Duodenal mucosa (tissue), 2 donors: Measurements from ENCODE around the gene ABCG5.

Source experiments
- H3K27ac ChIP-seq: one replicate; pipeline ENCODE4 v1.7.0; 2013; ENCODE audit warnings: low read depth, low read length
- H3K27me3 ChIP-seq, 2 donors: one replicate each; pipeline ENCODE4 v1.7.0; 2013; ENCODE audit warnings: low read length in 2 of 2, control low read depth in 1 of 2; ENCODE audit not compliant: insufficient read depth in 2 of 2, control insufficient read depth in 1 of 2
- H3K36me3 ChIP-seq, 2 donors: one replicate each; pipeline ENCODE4 v1.7.0; 2013; ENCODE audit warnings: low read length in 2 of 2, control low read depth in 1 of 2; ENCODE audit not compliant: insufficient read depth in 2 of 2, control insufficient read depth in 1 of 2
- H3K4me1 ChIP-seq, 2 donors: one replicate each; pipeline ENCODE4 v1.7.0; 2013; ENCODE audit warnings: low read length in 2 of 2, control low read depth in 1 of 2; ENCODE audit not compliant: insufficient read depth in 2 of 2, control insufficient read depth in 1 of 2
- H3K4me3 ChIP-seq, 2 donors: one replicate each; pipeline ENCODE4 v1.7.0; 2013; ENCODE audit warnings: low read length in 2 of 2, low read depth in 1 of 2
- H3K9ac ChIP-seq, 2 donors: one replicate each; pipeline ENCODE4 v1.7.0; 2013; ENCODE audit warnings: low read length in 2 of 2, low read depth in 1 of 2
- H3K9me3 ChIP-seq, 2 donors: one replicate each; pipeline ENCODE4 v1.7.0; 2013; ENCODE audit warnings: low read length in 2 of 2, control low read depth in 1 of 2; ENCODE audit not compliant: control insufficient read depth in 1 of 2

The ABCG5 gene

GRCh38 chr2:43838560-43839267 lies at the start of gene ABCG5, which contains the start of gene ABCG8:
ABCG5 (minus strand) TSS chr2:43838839; CDS start chr2:43838679, 160 bp downstream.
ABCG8 (plus strand) TSS chr2:43838971; CDS start chr2:43839054, 83 bp downstream.
- Histone ChIP-seq H3K27me3 (no peaks in the 10 kb centered on the region), H3K27ac (no peak within 1 kb of the TSS), H3K9me3 (no peaks in the 10 kb centered on the region), H3K36me3 (no peaks in the 10 kb centered on the region), H3K9ac (peak within 1 kb of the TSS in 1 of 2 donors; percentile 39), H3K4me1 (no peaks in the 10 kb centered on the region), H3K4me3 (peak within 1 kb of the TSS; percentile 40 to 54)

DNA sequence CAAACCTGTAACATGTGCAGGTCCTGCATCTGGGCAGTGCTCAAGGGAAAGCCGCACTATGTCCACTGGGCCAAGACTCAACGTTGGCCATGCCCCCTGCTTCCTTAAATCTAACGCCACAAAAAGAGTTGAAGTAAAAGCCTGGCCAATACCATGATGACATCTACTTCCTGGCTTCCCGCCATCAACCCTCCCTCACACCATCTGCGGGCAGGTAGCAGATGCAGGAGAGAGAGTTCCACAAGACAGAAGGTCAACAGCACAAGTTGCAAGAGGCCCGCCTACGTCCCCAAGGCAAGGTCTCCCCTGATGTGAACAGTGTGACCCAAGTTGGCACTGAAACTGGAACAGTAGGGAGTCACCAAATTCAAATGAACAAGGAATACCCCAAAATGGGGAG lies 48.5 kb upstream of the ABCG5 start:
- no peaks in the 10 kb centered on the region for H3K9me3 ChIP-seq
- no peak overlapping the region for H3K27ac ChIP-seq
- H3K9ac ChIP-seq: no peak overlapping the region
- no peaks in the 10 kb centered on the region for H3K4me1 ChIP-seq
- no peaks in the 10 kb centered on the region for H3K27me3 ChIP-seq
- no peak overlapping the region for H3K4me3 ChIP-seq
- H3K36me3 ChIP-seq: peaks cover 21 to 52% of the 10 kb centered on the region in 2 donors

DNA sequence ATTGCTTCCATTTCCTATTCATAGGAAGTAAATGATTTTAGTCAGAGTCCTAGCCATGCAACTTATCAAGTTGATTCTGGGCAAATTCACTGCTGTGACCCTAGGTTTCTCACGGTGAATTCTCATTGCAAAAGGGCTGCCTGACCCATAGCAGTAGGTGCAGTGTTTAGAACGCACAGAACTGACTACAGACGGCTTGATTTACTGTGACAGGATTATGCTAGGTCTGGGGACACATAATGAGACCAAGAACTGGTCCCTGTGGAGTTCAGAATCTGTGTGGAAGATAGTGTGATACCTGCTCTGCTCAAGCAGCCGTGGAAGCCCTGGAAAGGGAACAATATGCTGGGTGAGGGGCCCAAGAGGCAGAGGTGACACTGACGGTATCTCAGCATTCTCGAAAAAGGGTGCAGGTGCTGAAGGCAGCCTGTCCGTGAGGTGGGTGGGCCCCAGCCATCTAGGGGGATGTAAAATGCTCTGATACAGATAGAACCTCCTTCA lies 46.5 kb upstream of the ABCG5 start:
- H3K27ac ChIP-seq: no peak overlapping the region
- H3K4me3 ChIP-seq: no peak overlapping the region
- peaks cover 15 to 39% of the 10 kb centered on the region in 2 donors for H3K36me3 ChIP-seq
- H3K4me1 ChIP-seq: peaks cover 0 to 8% of the 10 kb centered on the region in 2 donors
- H3K27me3 ChIP-seq: no peaks in the 10 kb centered on the region
- H3K9me3 ChIP-seq: no peaks in the 10 kb centered on the region
- H3K9ac ChIP-seq: no peak overlapping the region

- H3K36me3 ChIP-seq: peaks cover 15 to 36% of the 10 kb centered on the region in 2 donors
- no peaks in the 10 kb centered on the region for H3K27me3 ChIP-seq
- H3K4me1 ChIP-seq: peaks cover 0 to 8% of the 10 kb centered on the region in 2 donors
- H3K9ac ChIP-seq: no peak overlapping the region
- H3K27ac ChIP-seq: no peak overlapping the region
- H3K9me3 ChIP-seq: no peaks in the 10 kb centered on the region
- H3K4me3 ChIP-seq: no peak overlapping the region
Observed at GRCh38 chr2:43884689-43885088, 46.0 kb upstream of the ABCG5 start.

DNA sequence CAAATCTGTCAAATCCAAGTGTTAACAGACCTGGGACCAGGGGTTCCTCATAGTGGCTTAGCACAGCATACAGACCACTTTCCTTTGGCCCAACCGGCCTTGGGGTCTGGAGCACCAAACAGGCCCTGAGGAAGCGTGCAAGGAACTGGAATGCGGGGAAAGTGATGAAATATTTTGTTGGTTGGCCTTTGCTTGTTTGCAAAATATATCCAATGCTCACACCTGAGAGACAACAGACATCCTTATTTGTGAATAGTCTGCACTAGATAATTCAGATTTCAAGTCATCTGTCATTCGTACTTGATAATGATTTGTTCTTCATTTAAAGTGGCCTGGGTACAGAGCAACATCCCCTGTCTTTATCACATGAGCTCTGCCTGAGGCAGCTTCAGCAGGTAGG lies 43.7 kb upstream of the ABCG5 start:
- H3K9ac ChIP-seq: no peak overlapping the region

GRCh38 chr2:43880952-43881351 lies 42.3 kb upstream of the ABCG5 start:
- Histone ChIP-seq H3K9ac (no peak overlapping the region), H3K4me1 (peaks cover 0 to 8% of the 10 kb centered on the region in 2 donors), H3K27ac (no peak overlapping the region), H3K36me3 (peaks cover 0 to 15% of the 10 kb centered on the region in 2 donors), H3K27me3 (no peaks in the 10 kb centered on the region), H3K4me3 (no peak overlapping the region), H3K9me3 (no peaks in the 10 kb centered on the region)

More for the DNA sequence above, 43.7 kb upstream of the ABCG5 start:
- H3K27me3 ChIP-seq: no peaks in the 10 kb centered on the region
- no peaks in the 10 kb centered on the region for H3K9me3 ChIP-seq
- no peak overlapping the region for H3K4me3 ChIP-seq
- peaks cover 6 to 18% of the 10 kb centered on the region in 2 donors for H3K36me3 ChIP-seq
- H3K4me1 ChIP-seq: peaks cover 0 to 8% of the 10 kb centered on the region in 2 donors
- H3K27ac ChIP-seq: no peak overlapping the region

DNA sequence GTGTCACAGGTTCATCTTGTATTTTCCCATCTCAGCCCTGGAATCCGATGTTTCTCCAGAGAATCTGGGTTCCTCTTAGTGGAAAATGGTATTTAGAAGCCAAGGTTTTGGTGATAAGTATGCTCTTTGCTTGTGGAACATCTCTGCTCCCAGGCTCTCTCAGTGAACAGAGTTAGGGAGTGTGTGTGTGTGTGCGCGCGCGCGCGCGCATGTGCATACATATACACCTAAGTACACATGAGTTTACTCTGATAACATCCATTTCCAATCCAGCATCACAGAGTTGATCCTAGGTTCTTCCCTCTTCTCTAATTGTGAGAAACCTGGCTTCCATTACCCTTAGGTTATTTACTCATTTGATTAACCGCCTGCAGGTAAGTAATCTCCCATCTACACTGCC lies 41.8 kb upstream of the ABCG5 start:
- no peak overlapping the region for H3K27ac ChIP-seq
- no peak overlapping the region for H3K4me3 ChIP-seq
- H3K36me3 ChIP-seq: peaks cover 0 to 17% of the 10 kb centered on the region in 2 donors
- no peaks in the 10 kb centered on the region for H3K27me3 ChIP-seq
- no peak overlapping the region for H3K9ac ChIP-seq
- H3K9me3 ChIP-seq: no peaks in the 10 kb centered on the region
- H3K4me1 ChIP-seq: peaks cover 0 to 8% of the 10 kb centered on the region in 2 donors

GRCh38 chr2:43879261-43879660 lies 40.6 kb upstream of the ABCG5 start:
- no peak overlapping the region for H3K27ac ChIP-seq
- H3K4me1 ChIP-seq: peaks cover 0 to 8% of the 10 kb centered on the region in 2 donors
- H3K9me3 ChIP-seq: no peaks in the 10 kb centered on the region
- no peaks in the 10 kb centered on the region for H3K27me3 ChIP-seq
- H3K9ac ChIP-seq: no peak overlapping the region
- H3K36me3 ChIP-seq: peaks cover 0 to 20% of the 10 kb centered on the region in 2 donors
- H3K4me3 ChIP-seq: no peak overlapping the region

- peaks cover 0 to 8% of the 10 kb centered on the region in 2 donors for H3K4me1 ChIP-seq
- H3K9ac ChIP-seq: no peak overlapping the region
- no peak overlapping the region for H3K27ac ChIP-seq
- H3K4me3 ChIP-seq: no peak overlapping the region
- no peaks in the 10 kb centered on the region for H3K9me3 ChIP-seq
- no peaks in the 10 kb centered on the region for H3K27me3 ChIP-seq
- H3K36me3 ChIP-seq: peaks cover 0 to 20% of the 10 kb centered on the region in 2 donors
Observed at GRCh38 chr2:43877782-43878464, 39.3 kb upstream of the ABCG5 start.

DNA sequence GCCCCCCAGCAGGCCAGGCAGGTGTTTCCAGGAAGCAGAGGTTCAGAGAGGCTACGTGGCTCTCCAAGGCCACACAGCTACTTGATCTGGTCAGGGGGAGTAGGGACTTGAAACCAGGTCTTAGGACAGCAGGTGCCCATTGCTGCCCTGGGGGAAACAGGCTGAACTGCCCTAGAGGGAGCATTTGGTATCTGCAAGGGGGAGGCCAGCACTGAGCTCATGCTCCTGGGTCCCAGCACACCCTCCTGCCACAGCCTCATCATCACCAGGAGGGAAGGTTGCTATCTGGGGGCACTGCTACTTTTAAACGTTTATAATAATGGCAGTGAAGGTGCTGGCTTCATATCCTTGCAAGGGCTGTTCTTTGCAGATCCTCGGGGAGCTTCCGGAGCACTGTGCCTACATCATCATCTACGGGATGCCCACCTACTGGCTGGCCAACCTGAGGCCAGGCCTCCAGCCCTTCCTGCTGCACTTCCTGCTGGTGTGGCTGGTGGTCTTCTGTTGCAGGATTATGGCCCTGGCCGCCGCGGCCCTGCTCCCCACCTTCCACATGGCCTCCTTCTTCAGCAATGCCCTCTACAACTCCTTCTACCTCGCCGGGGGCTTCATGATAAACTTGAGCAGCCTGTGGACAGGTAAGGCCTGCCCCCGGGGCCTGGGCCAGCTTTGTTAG lies 36.3 kb upstream of the ABCG5 start:
- Histone ChIP-seq H3K27me3 (no peaks in the 10 kb centered on the region), H3K27ac (no peak overlapping the region), H3K4me3 (no peak overlapping the region), H3K4me1 (no peaks in the 10 kb centered on the region), H3K9ac (no peak overlapping the region), H3K9me3 (no peaks in the 10 kb centered on the region), H3K36me3 (peaks cover 0 to 19% of the 10 kb centered on the region in 2 donors)
